Eye (tissue), 1 donor: ENCODE data around the gene PCGF3.
"Not testable (repeated sequence)": the region's sequence is repeated elsewhere in the genome, so short reads cannot be mapped to it uniquely, and the experiment has no call there.

ENCODE experiments used
- DNase-seq: peaks from one replicate; pipeline ENCODE4 v3.0.0-alpha.2; 2015

The PCGF3 gene

GRCh38 chr4:668219-668618 is 37.4 kb upstream of the PCGF3 start:
- not testable (repeated sequence) for DNase-seq

- not testable (repeated sequence) for DNase-seq
These were observed 35.6 kb upstream of the PCGF3 start for GRCh38 chr4:669806-670559.

GRCh38 chr4:671769-672168 is 33.9 kb upstream of the PCGF3 start:
- no peak for DNase-seq

- DNase-seq, result no peak
These were observed 32.1 kb upstream of the PCGF3 start for GRCh38 chr4:673349-674091.

- peak; percentile 99 for DNase-seq
These were observed 31.2 kb upstream of the PCGF3 start, which contains the start of the genes ATP5ME and MYL5 for GRCh38 chr4:674172-675035. Gene ATP5ME (minus strand): TSS chr4:674276. CDS start chr4:674247, 29 bp downstream. Gene MYL5 (plus strand): TSS chr4:674542. CDS start chr4:678027, 3,485 bp downstream.

- no peak for DNase-seq
These were observed 30.4 kb upstream of the PCGF3 start for GRCh38 chr4:675036-675882.

- no peak for DNase-seq
These were observed 29.4 kb upstream of the PCGF3 start for GRCh38 chr4:675980-676870.

- DNase-seq, result no peak
These were observed 28.8 kb upstream of the PCGF3 start for GRCh38 chr4:676871-677235.

- DNase-seq, result no peak
These were observed 28.0 kb upstream of the PCGF3 start for GRCh38 chr4:677431-678293.

- DNase-seq, result no peak
These were observed 27.1 kb upstream of the PCGF3 start for GRCh38 chr4:678331-679103.

GRCh38 chr4:679104-679481 is 26.5 kb upstream of the PCGF3 start:
- DNase-seq, result no peak

- DNase-seq, result no peak
These were observed 26.0 kb upstream of the PCGF3 start for GRCh38 chr4:679629-680028.

GRCh38 chr4:680091-680490 is 25.5 kb upstream of the PCGF3 start:
- no peak for DNase-seq

GRCh38 chr4:680551-680927 is 25.1 kb upstream of the PCGF3 start:
- no peak for DNase-seq

- DNase-seq, result peak; percentile 77
These were observed 24.5 kb upstream of the PCGF3 start for GRCh38 chr4:680928-681645.

GRCh38 chr4:681736-682451 is 23.7 kb upstream of the PCGF3 start:
- DNase-seq, result no peak

GRCh38 chr4:682490-683172 is 23.0 kb upstream of the PCGF3 start:
- no peak for DNase-seq
